SH-SY5Y (cell line): ENCODE measurements around the gene BTBD9.

Experiments
- GATA2 ChIP-seq: IDR thresholded peaks from 2 replicates; pipeline ENCODE4 v1.6.1; 2011; ENCODE audit warnings: mild to moderate bottlenecking, low read depth, low read length
- GATA3 ChIP-seq: IDR thresholded peaks from 2 replicates; pipeline ENCODE4 v1.6.1; 2011; ENCODE audit warnings: low read depth, mild to moderate bottlenecking, low read length, moderate library complexity

The BTBD9 gene

DNA sequence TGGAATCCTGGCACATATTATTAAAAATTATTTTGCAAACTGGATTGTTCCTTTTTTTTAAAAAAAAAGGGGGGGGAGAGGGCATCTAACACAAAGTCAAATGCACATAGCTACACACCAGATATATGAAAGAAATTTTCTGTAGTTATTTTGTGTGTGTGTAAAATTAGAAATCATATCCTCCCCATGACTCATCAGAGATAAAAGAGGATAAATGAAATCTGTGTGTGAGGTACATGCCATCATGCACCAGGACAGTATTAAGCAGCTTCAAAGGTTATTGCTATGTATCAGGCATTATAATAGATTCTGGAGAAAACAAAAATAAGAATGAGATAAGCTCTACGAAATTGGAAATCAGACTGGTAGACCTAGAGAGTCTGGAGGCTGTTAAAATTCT, 5.2 kb downstream of the BTBD9 start:
- TF ChIP-seq GATA3 (no peak), GATA2 (no peak)

GRCh38 chr6:38632490-38632889, 7.2 kb downstream of the BTBD9 start:
- TF ChIP-seq GATA3 (no peak), GATA2 (no peak)

DNA sequence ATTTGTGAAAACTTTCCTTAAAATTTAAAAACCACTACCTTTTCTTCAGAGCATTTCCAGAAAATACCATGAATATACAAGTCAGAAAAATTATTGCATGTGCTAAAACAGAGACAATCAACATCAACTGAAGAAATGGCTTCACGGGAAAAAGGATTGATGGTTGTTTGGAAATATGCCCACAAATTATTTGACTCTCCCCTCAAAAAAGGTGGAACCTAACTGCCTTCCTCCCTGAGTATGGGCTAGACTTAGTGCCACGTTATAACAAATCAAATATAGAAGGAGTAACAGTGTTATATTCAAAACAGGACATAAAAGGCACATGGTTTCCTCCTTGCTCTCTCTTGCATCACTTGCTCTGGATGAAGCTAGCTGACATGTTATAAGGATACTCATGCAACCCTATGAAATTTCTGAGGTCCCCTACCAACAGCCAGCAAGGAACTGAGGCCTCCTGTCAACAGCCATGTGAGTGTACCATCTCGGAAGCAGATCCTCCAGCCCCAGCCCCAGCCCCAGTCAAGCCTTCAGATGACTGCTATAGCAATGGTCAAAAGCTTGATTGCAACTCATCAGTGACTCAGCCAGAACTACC, 8.4 kb downstream of the BTBD9 start:
- no peak for TF ChIP-seq GATA3
- no peak for TF ChIP-seq GATA2

DNA sequence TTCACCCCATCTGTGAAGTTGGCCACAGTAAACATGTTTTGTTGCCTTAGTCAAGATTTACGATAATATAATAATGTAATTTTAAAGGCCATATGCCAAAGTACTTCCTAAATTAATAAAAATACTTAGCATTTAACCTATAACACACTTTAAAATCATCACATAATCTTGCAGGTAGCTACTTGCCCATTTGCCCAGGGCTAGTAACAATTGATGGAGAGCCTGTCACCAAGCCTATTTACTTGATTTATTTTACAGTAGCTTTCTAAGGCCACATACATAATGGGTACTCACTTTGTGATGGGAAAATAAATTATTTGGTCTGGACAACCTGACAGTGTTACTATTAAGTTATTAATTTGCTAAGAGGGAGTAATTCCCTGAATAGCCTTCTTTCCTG, 14.5 kb downstream of the BTBD9 start:
- TF ChIP-seq GATA3, result no peak
- TF ChIP-seq GATA2, result no peak

- TF ChIP-seq GATA2 (no peak), GATA3 (no peak)
Observed at GRCh38 chr6:38617856-38618255, 21.9 kb downstream of the BTBD9 start.

DNA sequence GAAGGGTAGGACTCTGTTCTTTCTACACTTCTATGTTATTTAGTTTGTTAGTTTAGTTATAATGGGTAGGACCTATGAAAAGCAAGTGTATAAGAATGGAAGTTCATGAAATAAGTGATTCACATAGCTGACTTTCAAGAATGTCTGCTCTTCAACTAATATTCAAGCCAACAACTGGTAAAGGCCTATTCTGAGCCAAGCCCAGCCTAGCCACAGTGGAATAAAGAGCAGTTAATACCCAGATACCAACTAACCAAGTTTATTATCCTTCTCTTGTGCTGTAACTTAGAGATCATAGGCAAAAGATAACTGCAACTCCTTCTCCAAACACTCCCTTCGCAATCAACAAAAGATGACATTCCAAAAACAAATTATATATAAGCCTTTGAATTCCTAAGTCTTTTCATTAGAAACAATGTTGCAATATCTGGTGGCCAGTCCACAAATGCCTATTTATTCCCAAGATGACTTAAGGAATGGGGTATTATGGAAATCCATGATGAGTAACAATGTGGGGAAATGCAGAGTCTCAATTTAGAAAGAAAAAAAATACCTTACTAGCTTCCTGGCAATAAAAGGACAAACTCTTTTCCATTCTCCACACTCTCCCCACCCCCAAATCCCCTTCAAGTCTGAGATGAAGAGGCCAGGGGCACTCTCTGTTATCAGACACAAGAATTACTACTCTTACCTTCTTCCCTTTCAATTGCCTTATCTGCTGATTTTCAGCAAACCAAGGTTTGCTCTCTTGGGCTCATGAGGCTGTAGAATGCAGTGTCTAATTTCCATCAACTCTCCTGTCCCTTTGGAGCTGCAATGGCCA, 27.4 kb downstream of the BTBD9 start:
- no peak for TF ChIP-seq GATA2
- no peak for TF ChIP-seq GATA3

GRCh38 chr6:38610050-38610625, 29.6 kb downstream of the BTBD9 start:
- TF ChIP-seq GATA3 (no peak), GATA2 (no peak)

GRCh38 chr6:38604700-38605099, 35.0 kb downstream of the BTBD9 start:
- TF ChIP-seq GATA2 (no peak), GATA3 (no peak)

- TF ChIP-seq GATA2 (no peak), GATA3 (no peak)
Observed at GRCh38 chr6:38603966-38604365, 35.8 kb downstream of the BTBD9 start.

DNA sequence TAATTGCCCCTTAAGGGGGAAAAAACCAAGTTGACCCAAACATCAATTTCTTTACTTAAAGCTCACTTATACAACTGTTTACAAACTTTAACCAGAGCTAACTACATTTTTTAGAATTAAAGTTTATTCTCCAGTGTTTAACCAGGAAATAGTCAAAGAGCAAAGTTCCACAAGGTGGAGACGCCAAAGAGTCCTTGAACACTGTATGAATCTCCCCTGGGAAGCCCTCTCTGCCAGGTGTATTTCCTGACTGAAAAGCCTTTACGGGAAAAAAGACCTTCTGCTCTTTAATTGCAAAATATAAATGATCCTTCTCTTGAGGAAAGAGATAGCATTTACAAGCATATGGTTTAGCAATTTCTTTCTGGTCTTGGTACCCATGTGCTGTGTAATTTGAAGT, 36.2 kb downstream of the BTBD9 start:
- TF ChIP-seq GATA2 (no peak), GATA3 (no peak)

GRCh38 chr6:38599966-38600550, 39.7 kb downstream of the BTBD9 start:
- no peak for TF ChIP-seq GATA2
- no peak for TF ChIP-seq GATA3

DNA sequence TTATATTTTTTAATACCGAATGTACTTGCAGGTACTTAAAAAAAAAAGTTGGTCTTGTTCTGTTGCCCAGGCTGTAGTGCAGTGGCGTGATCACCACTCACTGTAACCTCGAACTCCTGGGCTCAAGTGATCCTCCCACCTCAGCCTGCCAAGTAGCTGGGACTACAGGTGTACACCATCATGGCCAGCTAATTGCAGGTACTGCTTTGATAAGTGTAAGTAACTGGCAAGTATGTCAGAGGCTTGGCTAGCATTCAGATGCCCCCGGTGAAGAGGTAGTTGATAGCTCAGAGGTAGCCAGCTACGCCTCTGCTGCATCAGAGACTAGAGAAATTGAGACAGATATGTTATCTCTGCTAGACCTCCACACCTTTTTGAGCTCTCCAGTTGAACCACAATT, 40.5 kb downstream of the BTBD9 start:
- no peak for TF ChIP-seq GATA3
- no peak for TF ChIP-seq GATA2

GRCh38 chr6:38593998-38594665, 45.6 kb downstream of the BTBD9 start:
- no peak for TF ChIP-seq GATA2
- no peak for TF ChIP-seq GATA3

DNA sequence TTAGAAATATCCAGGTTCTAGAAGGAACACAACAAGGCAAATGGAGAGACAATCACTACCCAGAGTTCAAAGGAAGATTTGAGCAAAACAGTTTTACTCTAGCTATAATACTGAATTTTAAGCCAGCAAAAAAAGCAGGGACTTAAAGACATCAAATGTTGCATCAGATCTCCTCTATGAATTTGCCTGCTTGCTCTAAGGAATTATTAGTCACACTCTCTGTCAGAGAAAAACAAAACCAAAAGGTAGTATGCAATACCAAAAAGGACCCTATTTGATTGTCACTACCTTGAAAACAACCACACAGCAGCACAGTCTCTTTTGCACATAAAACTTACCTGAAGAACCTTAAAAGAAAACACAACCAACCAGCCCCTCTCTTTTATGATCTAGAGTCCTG, 46.3 kb downstream of the BTBD9 start:
- TF ChIP-seq GATA2 (no peak), GATA3 (no peak)
